HepG2 (cell line): ENCODE results near the gene ZBTB43. TPM values are rescaled to one million over a fixed set of nuclear protein-coding genes. Genes with fewer than 3 reads are reported as not detected.

Experiments
- ATAC-seq: fragments of 200-7000 bp; cut with Tn5 transposase; 3 replicates; pipeline ENCODE4 v1.9.1; 2020; ENCODE audit warnings: mild to moderate bottlenecking, moderate library complexity
- BruUV-seq: library from RNA; stranded (reverse); fragments of 400-500 nt; replicated peaks from 2 replicates; lab custom pipeline; 2021; lab: Mats Ljungman, UMichigan
- CTCF ChIA-PET: fragments of 300-600 bp; formaldehyde crosslinking; extraction: SDS; loops from one replicate; lab custom pipeline; 2021; ENCODE audit warnings: low total read pairs, inconsistent platforms, low intra/inter-chr PET ratio; lab: Yijun Ruan, JAX
- POLR2A ChIA-PET: fragments of 350-600 bp; sonication (Branson Sonifier 250); formaldehyde crosslinking; loops from one replicate; lab custom pipeline; 2020; ENCODE audit warnings: antibody characterized with exemption, inconsistent platforms; lab: Yijun Ruan, JAX
- DNase-seq: peaks from one replicate; pipeline ENCODE4 v3.0.0-alpha.2; 2015; ENCODE audit warnings: low spot score
- FAIRE-seq: peaks from 3 replicates; lab custom pipeline; 2011; peaks lifted over from hg19 to GRCh38; lab: Jason Lieb, UNC
- H2AFZ ChIP-seq: one replicate; pipeline ENCODE4 v1.6.1; 2011; ENCODE audit warnings: low read length, inconsistent platforms
- H3K27ac ChIP-seq: fragments of 300-600 bp; 3 replicates; pipeline ENCODE4 v1.8.0; 2011; ENCODE audit warnings: mixed run types, mild to moderate bottlenecking, mixed read lengths, low read length, inconsistent platforms; ENCODE audit not compliant: insufficient read depth; ENCODE audit errors: extremely low read length
- H3K27me3 ChIP-seq, 2 experiments: fragments of 200-600 bp in 1 of 2; 2 replicates in 1 of 2; 3 replicates in 1 of 2; pipeline versions ENCODE4 v1.6.0 to v1.8.0; 2011; ENCODE audit warnings: low read length in 2 of 2, mild to moderate bottlenecking in 2 of 2, moderate library complexity in 2 of 2, inconsistent platforms in 1 of 2; ENCODE audit not compliant: insufficient read depth in 2 of 2, control insufficient read depth in 1 of 2
- H3K36me3 ChIP-seq, 2 experiments: fragments of 200-600 bp in 1 of 2; replicated peaks in 1 of 2; 2 replicates in 1 of 2; 3 replicates in 1 of 2; pipeline versions ENCODE4 v1.5.1 to v1.8.0; 2011; ENCODE audit warnings: low read length in 2 of 2, inconsistent platforms in 1 of 2; ENCODE audit not compliant: insufficient read depth in 2 of 2, control insufficient read depth in 1 of 2
- H3K4me1 ChIP-seq: 2 replicates; pipeline ENCODE4 v1.5.1; 2012; ENCODE audit warnings: low read length, inconsistent platforms; ENCODE audit not compliant: insufficient read depth
- H3K4me2 ChIP-seq: 2 replicates; pipeline ENCODE4 v1.6.0; 2011; ENCODE audit warnings: low read depth, low read length, inconsistent platforms
- H3K4me3 ChIP-seq, 3 experiments: fragments of 200-600 bp in 1 of 3; sonication (generic), shearing (Covaris generic) in 1 of 3; replicated peaks in 1 of 3; 2 replicates each; pipeline ENCODE4 v1.5.1; 2011 to 2016; ENCODE audit warnings: low read length in 3 of 3, inconsistent platforms in 2 of 3, low read depth in 2 of 3, mild to moderate bottlenecking in 2 of 3, control low read depth in 1 of 3, mixed read lengths in 1 of 3; ENCODE audit not compliant: insufficient read depth in 1 of 3
- H3K79me2 ChIP-seq: one replicate; pipeline ENCODE4 v1.6.1; 2011; ENCODE audit warnings: low read length, inconsistent platforms; ENCODE audit not compliant: insufficient read depth
- H3K9ac ChIP-seq: 2 replicates; pipeline ENCODE4 v1.6.0; 2011; ENCODE audit warnings: mild to moderate bottlenecking, low read depth, low read length, inconsistent platforms; ENCODE audit not compliant: insufficient read depth
- H3K9me3 ChIP-seq: 2 replicates; pipeline ENCODE4 v1.5.1; 2012; ENCODE audit warnings: mild to moderate bottlenecking, low read length
- H4K20me1 ChIP-seq: 2 replicates; pipeline ENCODE4 v1.6.0; 2011; ENCODE audit warnings: inconsistent platforms, mild to moderate bottlenecking, low read length, moderate library complexity; ENCODE audit not compliant: insufficient read depth
- MAX ChIP-seq: IDR thresholded peaks from 2 replicates; pipeline ENCODE4 v1.6.1; 2012; ENCODE audit warnings: inconsistent platforms
- MIER3 ChIP-seq: IDR thresholded peaks from 2 replicates; pipeline ENCODE4 v1.6.1; 2016; ENCODE audit warnings: missing compliant biosample characterization, borderline replicate concordance
- NFRKB ChIP-seq: fragments of 450-650 bp; IDR thresholded peaks from 2 replicates; pipeline ENCODE4 v1.6.1; 2017
- PTBP1 ChIP-seq: fragments of 200-400 bp; formaldehyde crosslinking; IDR thresholded peaks from 2 replicates; pipeline ENCODE4 v1.6.1; 2018; ENCODE audit warnings: low read length, low read depth; ENCODE audit not compliant: poor library complexity, severe bottlenecking
- SMARCC2 ChIP-seq: fragments of 450-650 bp; IDR thresholded peaks from 2 replicates; pipeline ENCODE4 v1.6.1; 2017; ENCODE audit warnings: antibody characterized with exemption, mild to moderate bottlenecking
- SRY ChIP-seq: sonication (generic); formaldehyde crosslinking; IDR thresholded peaks from 2 replicates; pipeline ENCODE4 v1.8.0; 2022; ENCODE audit warnings: mild to moderate bottlenecking, missing genetic modification reagents
- STAT5B ChIP-seq: sonication (generic); formaldehyde crosslinking; IDR thresholded peaks from 2 replicates; pipeline ENCODE4 v1.4.0; 2020; ENCODE audit warnings: missing genetic modification reagents
- TEAD2 ChIP-seq: sonication (generic); formaldehyde crosslinking; IDR thresholded peaks from 2 replicates; pipeline ENCODE4 v1.9.0; 2021; ENCODE audit warnings: missing genetic modification reagents
- TOE1 ChIP-seq: sonication (generic); formaldehyde crosslinking; IDR thresholded peaks from 2 replicates; pipeline ENCODE4 v1.4.0; 2020; ENCODE audit warnings: mild to moderate bottlenecking, missing genetic modification reagents
- ZNF704 ChIP-seq: sonication (generic); formaldehyde crosslinking; IDR thresholded peaks from 2 replicates; pipeline ENCODE4 v1.8.1; 2023; ENCODE audit warnings: mild to moderate bottlenecking, inconsistent platforms, moderate library complexity, missing genetic modification reagents, borderline replicate concordance
- ZNF740 ChIP-seq: sonication (generic); formaldehyde crosslinking; IDR thresholded peaks from 2 replicates; pipeline ENCODE4 v1.4.0; 2020; ENCODE audit warnings: missing genetic modification reagents
- ZNF746 ChIP-seq: sonication (generic); formaldehyde crosslinking; IDR thresholded peaks from 2 replicates; pipeline ENCODE4 v1.8.0; 2022; ENCODE audit warnings: mild to moderate bottlenecking, missing genetic modification reagents
- whole genome bisulfite sequencing: methylation state at CpG from one replicate; pipeline ENCODE4 v1.1.6; 2017; ENCODE audit warnings: low lambda C conversion rate; 5-methylcytosine and 5-hydroxymethylcytosine counted together
- in situ Hi-C: cut with HindIII; loops from 2 replicates; pipeline ENCODE4 v1.10.0; 2017; ENCODE audit warnings: low pct_unique_long_range_greater_than_20kb; ENCODE audit not compliant: extremely low pct_ligation_motif_present
- intact Hi-C: fragments of 100-400 bp; cut with micrococcal nuclease; formaldehyde crosslinking; loops from one replicate; pipeline ENCODE4 v1.10.0; 2022; ENCODE audit not compliant: unreplicated experiment
- polyA plus RNA-seq, 8 experiments: library from polyadenylated mRNA; depleted of rRNA in 3 of 8; stranded (reverse) in 7 of 8; unstranded in 1 of 8; fragments of >200 nt; fragmentation: Illumina TruSeq in 4 of 8; extraction: Trizol in 4 of 8; gene quantifications; 2 replicates each; pipeline versions ENCODE4 v1.2.1 to v1.2.3, GENCODE V29; 2011 to 2016; ENCODE audit warnings: low read depth in 4 of 8, missing spikeins in 1 of 8, mixed read lengths in 1 of 8; ENCODE audit not compliant: insufficient read depth in 1 of 8
- total RNA-seq, 5 experiments: library from RNA; depleted of rRNA; stranded (reverse); fragments of >200 nt; fragmentation: Illumina TruSeq; extraction: Trizol; gene quantifications; 2 replicates each; pipeline ENCODE4 v1.2.3, GENCODE V29; 2016; ENCODE audit warnings: low read depth in 1 of 5

The ZBTB43 gene
- total and polyA plus RNA-seq, 2 of the 13 experiments (the other 11 are each of a cell fraction or from before 2014, with no cell fraction given): 7.1 to 31.4 TPM

DNA sequence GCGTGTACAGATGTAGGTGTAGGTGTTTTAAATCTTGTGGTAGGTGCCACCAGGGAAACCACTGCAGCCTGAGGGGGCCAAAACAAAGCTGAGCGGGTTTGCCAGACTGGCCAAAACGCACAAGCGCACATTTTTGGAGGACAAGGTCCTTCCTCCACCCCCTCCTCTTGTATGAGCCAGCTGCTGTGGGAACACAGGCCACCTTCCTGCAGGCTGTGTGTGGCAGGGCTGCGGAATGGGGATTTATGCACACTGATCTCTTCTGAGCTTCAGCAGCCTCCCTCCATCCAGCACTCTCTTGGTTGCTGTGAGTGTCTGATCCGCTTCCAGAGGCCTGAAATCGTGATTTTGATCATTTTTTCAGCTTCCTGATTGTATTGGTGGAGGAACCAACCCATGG, 22.4 kb downstream of the ZBTB43 start:
- 93% methylated on average over 7 of the region's 7 CpGs for WGBS
- H4K20me1 ChIP-seq: no peaks in the 10 kb centered on the region; the same call in 1 of the 2 replicates
- no peaks in the 10 kb centered on the region for H3K9me3 ChIP-seq
- H3K4me2 ChIP-seq: no peak overlapping the region
- ChIA-PET POLR2A (no interaction called here), CTCF (no interaction called here)
- no peak for ATAC-seq
- no peak for DNase-seq
- TF ChIP-seq PTBP1 (no peak), SMARCC2 (no peak), NFRKB (no peak), TEAD2 (CRISPR knock-in tag) (no peak), MIER3 (CRISPR knock-in tag) (no peak), ZNF746 (CRISPR knock-in tag) (no peak), ZNF740 (CRISPR knock-in tag) (no peak), SRY (CRISPR knock-in tag) (no peak), TOE1 (CRISPR knock-in tag) (no peak), MAX (no peak), ZNF704 (no peak), STAT5B (CRISPR knock-in tag) (no peak)
- TF ChIP-seq, all 625 proteins: peak for 0
- Histone ChIP-seq H3K27me3 (no peaks in the 10 kb centered on the region), H3K79me2 (peaks cover 20% of the 10 kb centered on the region), H3K36me3 (peaks cover 2 to 8% of the 10 kb centered on the region in 2 experiments; a peak in 3 of 5 replicates), H3K9ac (no peak overlapping the region), H3K27ac (no peak overlapping the region), H3K4me3 (no peak overlapping the region), H2AFZ (no peak overlapping the region), H3K4me1 (peaks cover 52% of the 10 kb centered on the region)
- no TSS peak for BruUV-seq
- FAIRE-seq: no peak
- in situ Hi-C loops: no loop called here
- intact Hi-C loops: no loop called here
